Left ventricle myocardium superior (tissue), 1 donor: Measurements from ENCODE around the gene SEMA5B. TPM values are rescaled to one million over a fixed set of nuclear protein-coding genes. Genes with fewer than 3 reads are reported as not detected.

Source experiments
- ATAC-seq: fragments of 200-7000 bp; cut with Tn5 transposase; one replicate; pipeline ENCODE4 v1.9.1; 2020; ENCODE audit warnings: mild to moderate bottlenecking, moderate library complexity
- DNase-seq: peaks from one replicate; pipeline ENCODE4 v3.0.0-alpha.2; 2020
- intact Hi-C: fragments of 100-400 bp; cut with micrococcal nuclease; formaldehyde crosslinking; loops from one replicate; pipeline ENCODE4 v1.11.0; 2022
- total RNA-seq: library from RNA; stranded (reverse); fragmentation: NEBNext Ultra II Directional; extraction: Animal tissue kit (Norgen Biotek cat#: 25700); gene quantifications from one replicate; pipeline ENCODE4 v1.2.1, GENCODE V29; 2021
- donor health status: DM: no; HTN: yes; CAD: no; lungs with severe emphysema.

Gene SEMA5B
- total RNA-seq, 1 donor from 2014 or later, result 4.2 TPM

- peak; percentile 80 for DNase-seq
- intact Hi-C loops, result no loop called here
- ATAC-seq, result peak; percentile 88
Observed at GRCh38 chr3:122957707-122958689, 69.6 kb downstream of the SEMA5B start.

- ATAC-seq, result peak; percentile 70
- peak; percentile 48 for DNase-seq
- intact Hi-C loops, result no loop called here
Observed at GRCh38 chr3:122956693-122957455, 70.7 kb downstream of the SEMA5B start.

GRCh38 chr3:122955916-122956692, 71.5 kb downstream of the SEMA5B start:
- DNase-seq (peak; percentile 47), ATAC-seq (peak; percentile 39)
- intact Hi-C loops, result no loop called here

- ATAC-seq (peak; percentile 13), DNase-seq (no peak)
- intact Hi-C loops, result no loop called here
Observed at GRCh38 chr3:122952520-122952919, 75.0 kb downstream of the SEMA5B start.

- intact Hi-C loops, result loop anchor here (5.0 kb wide), 1 partner anchor 319 kb away; no protein-coding TSS in a partner anchor
- peak; percentile 80 for ATAC-seq
- peak; percentile 56 for DNase-seq
Observed at GRCh38 chr3:122948408-122948807, 79.2 kb downstream of the SEMA5B start.

- no peak for DNase-seq
- peak; percentile 10 for ATAC-seq
- intact Hi-C loops, result loop anchor here (5.0 kb wide), 1 partner anchor 320 kb away; no protein-coding TSS in a partner anchor
Observed at GRCh38 chr3:122947738-122948137, 79.8 kb downstream of the SEMA5B start.

- intact Hi-C loops, result loop anchor here (5.0 kb wide), 1 partner anchor 320 kb away; no protein-coding TSS in a partner anchor
- DNase-seq (no peak), ATAC-seq (peak; percentile 3)
Observed at GRCh38 chr3:122947196-122947595, 80.4 kb downstream of the SEMA5B start.

GRCh38 chr3:122946185-122946584, 81.4 kb downstream of the SEMA5B start:
- intact Hi-C loops, result loop anchor here (5.0 kb wide), 1 partner anchor 321 kb away; no protein-coding TSS in a partner anchor
- ATAC-seq (no peak), DNase-seq (no peak)

GRCh38 chr3:122945230-122945629, 82.3 kb downstream of the SEMA5B start:
- intact Hi-C loops, result loop anchor here (5.0 kb wide), 1 partner anchor 322 kb away; no protein-coding TSS in a partner anchor
- ATAC-seq (no peak), DNase-seq (no peak)

- intact Hi-C loops, result loop anchor here (5.0 kb wide), 1 partner anchor 323 kb away; no protein-coding TSS in a partner anchor
- DNase-seq (no peak), ATAC-seq (no peak)
Observed at GRCh38 chr3:122944671-122945161, 82.8 kb downstream of the SEMA5B start.

- ATAC-seq (no peak), DNase-seq (no peak)
- intact Hi-C loops, result no loop called here
Observed at GRCh38 chr3:122943828-122944190, 83.8 kb downstream of the SEMA5B start.

- peak; percentile 84 for ATAC-seq
- peak; percentile 84 for DNase-seq
- intact Hi-C loops, result no loop called here
Observed at GRCh38 chr3:122942937-122943827, 84.4 kb downstream of the SEMA5B start.

GRCh38 chr3:122942239-122942638, 85.3 kb downstream of the SEMA5B start:
- DNase-seq, result no peak
- intact Hi-C loops, result no loop called here
- ATAC-seq, result no peak

GRCh38 chr3:122941228-122942206, 86.0 kb downstream of the SEMA5B start:
- DNase-seq, result no peak
- no peak for ATAC-seq
- intact Hi-C loops, result no loop called here

GRCh38 chr3:122940628-122941086, 86.9 kb downstream of the SEMA5B start:
- intact Hi-C loops, result no loop called here
- ATAC-seq, result peak; percentile 31
- peak; percentile 54 for DNase-seq

GRCh38 chr3:122938783-122939425, 88.7 kb downstream of the SEMA5B start:
- ATAC-seq (no peak), DNase-seq (no peak)
- intact Hi-C loops, result no loop called here
